K562 (cell line): Measurements from ENCODE around the gene GBX1. TPM values are rescaled to one million over a fixed set of nuclear protein-coding genes. Genes with fewer than 3 reads are reported as not detected.

Experiments
- ATAC-seq: fragments of 200-7000 bp; cut with Tn5 transposase; 3 replicates; pipeline ENCODE4 v1.9.1; 2020; ENCODE audit warnings: moderate library complexity
- BruUV-seq: library from RNA; stranded (reverse); fragments of 400-500 nt; replicated peaks from 2 replicates; lab custom pipeline; 2021; lab: Mats Ljungman, UMichigan
- CTCF ChIA-PET: fragments of 300-600 bp; formaldehyde crosslinking; extraction: SDS; loops from one replicate; lab custom pipeline; 2021; ENCODE audit warnings: low intra/inter-chr PET ratio; lab: Yijun Ruan, JAX
- POLR2A ChIA-PET: fragments of 300-600, 350-650 bp; sonication (Branson Sonifier 250); formaldehyde crosslinking; extraction: SDS; loops from one replicate; lab custom pipeline; 2021; ENCODE audit warnings: antibody characterized with exemption, inconsistent platforms; lab: Yijun Ruan, JAX
- DNase-seq, 4 experiments: peaks; one replicate each; pipeline versions ENCODE4 v3.0.0 to v3.0.0-alpha.2; 2011 to 2018; ENCODE audit warnings: low spot score in 3 of 4, mixed read lengths in 3 of 4; ENCODE audit errors: extremely low read depth in 1 of 4
- FAIRE-seq: peaks from 2 replicates; lab custom pipeline; 2011; peaks lifted over from hg19 to GRCh38; lab: Jason Lieb, UNC
- H2AFZ ChIP-seq: 2 replicates; pipeline ENCODE4 v1.6.0; 2011; ENCODE audit warnings: low read depth, low read length, control low read depth, inconsistent platforms
- H3K27ac ChIP-seq: fragments of 200-600 bp; 3 replicates; pipeline ENCODE4 v1.8.0; 2011; ENCODE audit warnings: low read depth, mild to moderate bottlenecking, control low read depth, inconsistent platforms, low read length, moderate library complexity, mixed read lengths; ENCODE audit errors: extremely low read depth
- H3K27me3 ChIP-seq, 2 experiments: fragments of 300-600 bp in 1 of 2; 2 replicates in 1 of 2; 3 replicates in 1 of 2; pipeline versions ENCODE4 v1.6.0 to v1.8.0; 2011; ENCODE audit warnings: inconsistent platforms in 2 of 2, low read length in 2 of 2, mild to moderate bottlenecking in 1 of 2, mixed read lengths in 1 of 2, moderate library complexity in 1 of 2; ENCODE audit not compliant: control insufficient read depth in 2 of 2, insufficient read depth in 2 of 2
- H3K36me3 ChIP-seq: fragments of 300-600 bp; 3 replicates; pipeline ENCODE4 v1.8.0; 2011; ENCODE audit warnings: mild to moderate bottlenecking, low read length, inconsistent platforms; ENCODE audit not compliant: control insufficient read depth, insufficient read depth
- H3K4me1 ChIP-seq, 2 experiments: fragments of 200-600 bp in 1 of 2; replicated peaks in 1 of 2; 2 replicates in 1 of 2; 3 replicates in 1 of 2; pipeline versions ENCODE4 v1.5.1 to v1.8.0; 2011; ENCODE audit warnings: inconsistent platforms in 2 of 2, low read length in 2 of 2, mild to moderate bottlenecking in 1 of 2, mixed read lengths in 1 of 2, moderate library complexity in 1 of 2; ENCODE audit not compliant: control insufficient read depth in 2 of 2, insufficient read depth in 2 of 2
- H3K4me2 ChIP-seq: 2 replicates; pipeline ENCODE4 v1.6.1; 2011; ENCODE audit warnings: low read length, control low read depth, inconsistent platforms, mixed read lengths; ENCODE audit not compliant: insufficient read depth
- H3K4me3 ChIP-seq: fragments of 200-600 bp; sonication (generic), shearing (Covaris generic); 2 replicates; pipeline ENCODE4 v1.5.1; 2016; ENCODE audit warnings: control low read depth, inconsistent platforms
- H3K79me2 ChIP-seq: fragments of 200-600 bp; 3 replicates; pipeline ENCODE4 v1.8.0; 2011; ENCODE audit warnings: low read length, inconsistent platforms; ENCODE audit not compliant: control insufficient read depth, insufficient read depth
- H3K9ac ChIP-seq, 2 experiments: 2 replicates each; pipeline versions ENCODE4 v1.6.0 to v1.6.1; 2011; ENCODE audit warnings: low read depth in 2 of 2, low read length in 2 of 2, control low read depth in 1 of 2, inconsistent platforms in 1 of 2, mild to moderate bottlenecking in 1 of 2, mixed read lengths in 1 of 2; ENCODE audit not compliant: insufficient read depth in 1 of 2
- H3K9me1 ChIP-seq: one replicate; pipeline ENCODE4 v1.6.0; 2011; ENCODE audit warnings: inconsistent platforms, mild to moderate bottlenecking, low read length, moderate library complexity; ENCODE audit not compliant: control insufficient read depth, insufficient read depth
- H3K9me3 ChIP-seq: replicated peaks from 2 replicates; pipeline ENCODE4 v1.5.1; 2011; ENCODE audit warnings: low read depth, low read length, inconsistent platforms; ENCODE audit not compliant: control insufficient read depth, insufficient read depth
- H4K20me1 ChIP-seq: replicated peaks from 2 replicates; pipeline ENCODE4 v1.6.1; 2011; ENCODE audit warnings: low read length, inconsistent platforms, mixed read lengths; ENCODE audit not compliant: control insufficient read depth, insufficient read depth
- CSDE1 ChIP-seq, 2 experiments: fragments of 450-650 bp; IDR thresholded peaks; 2 replicates each; pipeline ENCODE4 v1.6.1; 2016; ENCODE audit warnings: mild to moderate bottlenecking in 1 of 2
- DIDO1 ChIP-seq: fragments of 450-650 bp; IDR thresholded peaks from 2 replicates; pipeline ENCODE4 v1.6.1; 2016; ENCODE audit warnings: low read depth, missing biosample characterization, missing genetic modification characterization
- RBFOX2 ChIP-seq: fragments of 200-400 bp; formaldehyde crosslinking; IDR thresholded peaks from 2 replicates; pipeline ENCODE4 v1.6.1; 2017; ENCODE audit warnings: low read depth, mild to moderate bottlenecking, low read length, moderate library complexity
- RBM39 ChIP-seq: fragments of 200-400 bp; formaldehyde crosslinking; optimal IDR thresholded peaks from 2 replicates; pipeline ENCODE3; 2018; ENCODE audit warnings: low read depth, low read length
- SMAD2 ChIP-seq: fragments of 150-350 bp; IDR thresholded peaks from 2 replicates; pipeline ENCODE4 v1.6.1; 2014; ENCODE audit warnings: low read depth, mild to moderate bottlenecking, low read length
- TSHZ1 ChIP-seq: fragments of 250-450 bp; sonication (Bioruptor Pico); IDR thresholded peaks from 2 replicates; pipeline ENCODE4 v1.4.0; 2020; ENCODE audit warnings: mild to moderate bottlenecking, moderate library complexity
- YBX1 ChIP-seq: fragments of 450-650 bp; IDR thresholded peaks from 2 replicates; pipeline ENCODE4 v1.7.1; 2016; ENCODE audit warnings: mild to moderate bottlenecking
- WGBS: fragments of 100-300 bp; shearing (Covaris generic); methylation state at CpG from one replicate; pipeline ENCODE4 v1.1.6; 2016; ENCODE audit warnings: low coverage, mixed read lengths; ENCODE audit not compliant: insufficient coverage; ENCODE audit errors: missing lambda C conversion rate; 5-methylcytosine and 5-hydroxymethylcytosine counted together
- in situ Hi-C: fragments of 300-500 bp; cut with MboI; formaldehyde crosslinking; loops from 4 replicates; pipeline ENCODE4 v1.15.0; 2018; ENCODE audit warnings: inconsistent platforms, mixed read lengths
- intact Hi-C: fragments of 100-400 bp; cut with micrococcal nuclease; formaldehyde crosslinking; loops from 2 replicates; pipeline ENCODE4 v1.14.2; 2022
- polyA plus RNA-seq, 8 experiments: library from polyadenylated mRNA; depleted of rRNA in 4 of 8; stranded (reverse) in 5 of 8; unstranded in 3 of 8; fragments of >200 nt; fragmentation: Nextera tagmentation in 2 of 8; fragmentation: Illumina TruSeq in 1 of 8; extraction: Ambion mirVana in 2 of 8; extraction: Trizol in 1 of 8; gene quantifications; 2 replicates each; pipeline versions ENCODE4 v1.2.1 to v1.2.3, GENCODE V29; 2011 to 2014; ENCODE audit warnings: inconsistent platforms in 1 of 8, missing spikeins in 1 of 8
- total RNA-seq, 7 experiments: library from RNA; depleted of rRNA in 6 of 7; stranded (reverse); fragments of >200 nt in 6 of 7; fragmentation: Illumina TruSeq in 2 of 7; extraction: Trizol in 2 of 7; gene quantifications; 2 replicates each; pipeline versions ENCODE4 v1.2.1 to v1.2.3, GENCODE V29; 2011 to 2021; ENCODE audit warnings: low replicate concordance in 1 of 7

The GBX1 gene
- total and polyA plus RNA-seq, 9 of the 15 experiments (the other 6 are each of a cell fraction or from before 2014, with no cell fraction given) = not detected

- CTCF ChIA-PET = interaction anchor here (0.5 kb wide), 1 partner anchor 86 kb away, joined by 3 read pairs; no protein-coding TSS in a partner anchor
- Histone ChIP-seq H3K9me1 (peaks cover 5% of the 10 kb centered on the region), H3K79me2 (no peaks in the 10 kb centered on the region; the same call in 2 of the 3 replicates), H3K9ac (0 out of 4 replicates have a peak overlapping the region, but pooled peaks of 1 of the 2 experiments have one; percentile 20), H2AFZ (no peak overlapping the region), H3K4me2 (no peak overlapping the region), H3K36me3 (peaks cover 95% of the 10 kb centered on the region), H3K4me1 (peaks cover 0 to 21% of the 10 kb centered on the region in 2 experiments; a peak in 1 of 5 replicates), H4K20me1 (peaks cover 4% of the 10 kb centered on the region), H3K9me3 (no peaks in the 10 kb centered on the region), H3K27ac (no peak overlapping the region), H3K27me3 (no peaks in the 10 kb centered on the region; a peak in 1 of 5 replicates), H3K4me3 (no peak overlapping the region)
- no TSS peak for BruUV-seq
- in situ Hi-C loops (no loop called here), intact Hi-C loops (no loop called here)
- POLR2A ChIA-PET = interaction anchor here (0.6 to 2.0 kb wide), 5 partner anchors 9 to 322 kb away, joined by 3 to 5 read pairs (median 3); no protein-coding TSS in a partner anchor
- TF ChIP-seq SMAD2 (no peak), RBM39 (no peak), DIDO1 (tag) (no peak), TSHZ1 (no peak), CSDE1 (IDR thresholded peaks at IDR 0.05) (no peak), YBX1 (no peak), RBFOX2 (no peak)
- no peak for DNase-seq
- no peak for ATAC-seq
- 92% methylated on average over 9 of the region's 9 CpGs for WGBS
- FAIRE-seq = no peak
These were observed 37.4 kb downstream of the GBX1 start for GRCh38 chr7:151129960-151130591.
